HL-60/S4 treated with phorbol 12-myristate 13-acetate at 8.2 ng/mL for 4 days and 3 days (cell line): ENCODE results near the gene LMOD2.

ENCODE experiments used
- in situ Hi-C: fragments of 300-500 bp; cut with MboI; formaldehyde crosslinking; loops from 2 replicates; pipeline ENCODE4 v1.15.0; 2022; ENCODE audit warnings: low sequenced_read_pairs

LMOD2 gene, protein sequence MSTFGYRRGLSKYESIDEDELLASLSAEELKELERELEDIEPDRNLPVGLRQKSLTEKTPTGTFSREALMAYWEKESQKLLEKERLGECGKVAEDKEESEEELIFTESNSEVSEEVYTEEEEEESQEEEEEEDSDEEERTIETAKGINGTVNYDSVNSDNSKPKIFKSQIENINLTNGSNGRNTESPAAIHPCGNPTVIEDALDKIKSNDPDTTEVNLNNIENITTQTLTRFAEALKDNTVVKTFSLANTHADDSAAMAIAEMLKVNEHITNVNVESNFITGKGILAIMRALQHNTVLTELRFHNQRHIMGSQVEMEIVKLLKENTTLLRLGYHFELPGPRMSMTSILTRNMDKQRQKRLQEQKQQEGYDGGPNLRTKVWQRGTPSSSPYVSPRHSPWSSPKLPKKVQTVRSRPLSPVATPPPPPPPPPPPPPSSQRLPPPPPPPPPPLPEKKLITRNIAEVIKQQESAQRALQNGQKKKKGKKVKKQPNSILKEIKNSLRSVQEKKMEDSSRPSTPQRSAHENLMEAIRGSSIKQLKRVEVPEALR

GRCh38 chr7:123655614-123656013 is at the start of gene LMOD2:
Gene LMOD2, plus strand, starts transcription at chr7:123655866. Its CDS starts 98 bp downstream, at chr7:123655964.
- in situ Hi-C loops, result no loop called here

DNA sequence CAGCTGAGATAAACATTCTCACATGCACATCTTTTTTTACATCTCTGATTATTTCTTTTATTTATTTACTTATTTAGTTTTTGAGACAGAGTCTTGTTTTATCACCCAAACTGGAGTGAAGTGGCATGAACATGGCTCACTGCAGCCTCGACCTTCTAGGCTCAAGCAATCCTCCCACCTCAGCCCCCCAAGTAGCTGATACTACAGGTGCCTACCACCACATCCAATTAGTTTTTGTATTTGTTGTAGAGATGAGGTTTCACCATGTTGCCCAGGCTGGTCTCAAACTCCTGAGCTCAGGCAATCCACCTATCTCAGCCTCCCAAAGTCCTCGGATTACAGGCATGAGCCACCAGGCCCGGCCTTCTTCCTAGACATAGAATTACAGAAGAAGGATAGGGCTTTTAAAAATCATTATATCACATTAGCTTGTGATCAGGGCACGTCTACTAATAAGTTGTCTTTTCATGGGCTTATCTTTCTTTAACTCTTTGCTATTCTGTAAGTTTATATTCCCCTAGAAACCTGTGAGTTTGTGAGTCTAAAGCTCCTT is 48.2 kb upstream of the LMOD2 start:
- in situ Hi-C loops, result no loop called here

DNA sequence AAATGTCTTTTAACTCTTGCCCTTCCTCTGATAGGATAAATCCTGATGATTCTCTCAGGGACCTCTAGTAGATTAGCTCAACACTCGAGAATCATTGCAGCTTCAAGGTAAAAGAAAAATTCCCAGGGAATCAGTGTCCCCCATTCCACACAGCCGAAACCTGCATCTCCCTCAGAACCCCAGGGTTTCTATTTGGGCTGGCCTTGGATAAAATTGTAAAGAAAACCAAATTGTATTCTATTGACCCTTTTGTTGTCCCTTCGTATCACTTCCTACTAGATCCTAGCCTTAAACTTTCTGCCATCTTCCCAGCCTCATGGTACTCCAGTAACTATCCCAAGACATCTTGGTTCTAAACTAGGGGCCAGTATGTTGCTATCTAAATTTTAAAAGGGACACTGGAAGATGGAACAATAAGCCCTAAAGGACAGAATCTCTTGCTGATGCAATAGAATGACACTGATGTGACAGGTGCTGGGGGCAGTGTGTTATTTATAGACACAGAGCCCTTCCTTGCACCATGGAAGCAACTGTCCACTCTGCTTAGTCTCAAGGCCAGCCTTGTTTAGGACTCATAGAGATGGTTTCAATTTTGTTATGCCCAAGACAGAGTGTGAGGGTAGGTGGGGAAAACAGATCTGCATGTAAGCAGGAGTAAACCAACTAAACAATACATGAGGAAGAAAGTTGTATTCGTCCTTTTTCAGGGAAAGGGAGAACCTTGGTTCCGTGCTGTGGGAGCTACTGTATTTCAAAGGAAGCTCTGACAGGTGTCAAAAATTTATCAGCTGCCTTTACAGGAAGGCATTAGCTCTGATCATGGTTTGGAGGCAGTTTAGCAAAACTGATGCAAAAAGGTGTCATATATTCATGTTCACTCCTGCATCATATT is 46.4 kb upstream of the LMOD2 start:
- in situ Hi-C loops, result no loop called here

GRCh38 chr7:123609883-123610239 is 45.8 kb upstream of the LMOD2 start:
- in situ Hi-C loops, result no loop called here

- in situ Hi-C loops, result no loop called here
Measured at GRCh38 chr7:123612024-123612423, 43.6 kb upstream of the LMOD2 start.

- in situ Hi-C loops, result no loop called here
Measured at GRCh38 chr7:123615344-123615743, 40.3 kb upstream of the LMOD2 start.

GRCh38 chr7:123616223-123616622 is 39.4 kb upstream of the LMOD2 start:
- in situ Hi-C loops, result no loop called here

GRCh38 chr7:123621707-123622106 is 34.0 kb upstream of the LMOD2 start:
- in situ Hi-C loops, result no loop called here

DNA sequence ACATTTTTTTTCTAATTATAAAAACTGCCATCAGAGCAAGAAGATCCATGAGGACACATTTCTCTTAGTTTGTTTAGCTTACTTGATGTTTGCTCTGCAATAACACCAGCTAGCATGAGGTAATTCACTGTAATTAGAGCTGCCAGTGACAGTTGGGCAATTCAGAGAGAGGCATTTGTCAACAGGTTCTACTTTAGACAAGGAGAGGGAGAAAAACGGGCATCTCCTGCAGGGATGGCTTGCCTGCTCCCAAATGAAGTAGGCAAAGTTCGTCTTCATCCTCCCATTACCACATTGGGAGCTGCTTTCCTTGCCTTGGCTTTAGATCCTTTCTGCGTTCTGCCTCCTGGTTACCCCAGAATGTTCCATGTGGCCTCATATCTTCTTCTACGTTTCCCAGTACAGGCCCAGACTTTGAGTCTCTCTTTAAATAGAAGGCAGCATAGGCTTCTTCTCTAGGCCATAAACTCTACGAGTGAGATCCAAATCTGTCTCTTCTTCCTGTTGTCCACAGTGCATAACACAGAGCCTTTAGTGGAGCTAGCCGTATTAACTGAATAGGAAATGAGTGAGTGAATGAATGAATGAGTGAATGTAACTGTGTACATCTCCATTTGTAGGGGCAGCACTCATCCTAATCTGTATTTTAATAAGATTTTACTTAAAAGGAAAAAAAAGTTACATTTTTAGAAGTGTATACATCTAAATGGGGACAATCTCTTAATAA is 32.8 kb upstream of the LMOD2 start:
- in situ Hi-C loops, result no loop called here

DNA sequence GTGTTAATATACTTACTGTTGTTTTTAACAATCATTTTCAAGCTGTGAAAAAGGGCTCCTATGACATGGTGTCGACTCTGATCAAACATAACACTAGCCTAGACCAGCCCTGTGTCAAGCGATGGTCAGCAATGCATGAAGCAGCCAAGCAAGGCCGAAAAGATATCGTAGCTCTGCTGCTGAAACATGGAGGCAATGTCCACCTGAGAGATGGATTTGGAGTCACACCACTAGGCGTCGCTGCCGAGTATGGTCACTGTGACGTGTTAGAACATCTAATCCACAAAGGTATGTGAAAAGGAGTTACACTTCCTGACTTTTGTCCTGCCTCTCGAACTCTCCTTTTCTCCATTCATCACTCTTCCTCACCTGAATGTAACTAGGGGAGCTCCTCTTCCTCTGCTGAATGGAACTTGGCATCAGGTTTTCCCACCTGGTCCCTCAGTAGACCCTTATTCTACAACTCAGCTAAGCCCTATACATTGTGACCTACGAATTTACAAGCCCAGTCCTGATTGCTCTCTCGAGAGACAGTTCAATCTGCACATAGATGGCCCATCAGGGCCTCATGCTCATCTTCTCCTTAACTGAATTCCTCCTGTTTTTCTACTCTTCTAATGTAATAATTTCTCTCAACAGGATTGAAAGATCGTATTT is 31.0 kb upstream of the LMOD2 start:
- in situ Hi-C loops, result loop anchor here (25.0 kb wide), 1 partner anchor 238 kb away; no protein-coding TSS in a partner anchor

DNA sequence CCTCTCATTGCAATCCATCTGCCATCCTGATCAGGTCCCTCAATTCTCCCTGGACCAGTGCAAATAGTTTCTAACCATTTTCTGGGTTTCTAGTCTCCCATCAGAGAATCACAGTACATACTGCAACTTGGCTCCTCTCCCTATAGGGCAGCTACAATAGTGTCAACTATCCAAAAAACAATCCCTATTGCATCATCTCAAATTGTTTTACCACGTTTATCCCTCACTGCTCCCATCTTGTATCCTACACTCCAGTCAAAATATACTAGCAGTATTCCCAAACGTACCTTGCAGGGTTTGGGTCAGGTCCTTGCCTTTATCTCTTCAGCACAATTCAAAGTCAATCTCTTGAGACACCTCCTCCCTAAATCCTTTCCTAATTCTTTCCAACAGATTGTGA is 30.4 kb upstream of the LMOD2 start:
- in situ Hi-C loops, result loop anchor here (25.0 kb wide), 1 partner anchor 237 kb away; no protein-coding TSS in a partner anchor

GRCh38 chr7:123627851-123628250 is 27.8 kb upstream of the LMOD2 start:
- in situ Hi-C loops, result loop anchor here (25.0 kb wide), 1 partner anchor 234 kb away; no protein-coding TSS in a partner anchor

DNA sequence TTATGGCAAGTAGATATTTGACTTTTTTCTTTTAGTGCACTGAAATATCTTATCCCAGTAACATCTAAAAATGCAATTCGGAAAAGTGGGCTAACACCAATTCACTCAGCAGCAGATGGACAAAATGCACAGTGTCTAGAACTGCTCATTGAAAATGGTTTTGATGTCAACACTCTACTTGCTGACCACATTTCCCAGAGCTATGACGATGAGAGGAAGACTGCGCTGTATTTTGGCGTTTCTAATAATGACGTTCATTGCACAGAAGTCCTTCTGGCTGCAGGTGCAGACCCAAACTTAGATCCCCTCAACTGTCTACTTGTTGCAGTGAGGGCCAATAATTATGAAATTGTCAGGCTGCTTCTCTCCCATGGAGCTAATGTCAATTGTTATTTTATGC is 26.8 kb upstream of the LMOD2 start:
- in situ Hi-C loops, result loop anchor here (25.0 kb wide), 1 partner anchor 233 kb away; no protein-coding TSS in a partner anchor

DNA sequence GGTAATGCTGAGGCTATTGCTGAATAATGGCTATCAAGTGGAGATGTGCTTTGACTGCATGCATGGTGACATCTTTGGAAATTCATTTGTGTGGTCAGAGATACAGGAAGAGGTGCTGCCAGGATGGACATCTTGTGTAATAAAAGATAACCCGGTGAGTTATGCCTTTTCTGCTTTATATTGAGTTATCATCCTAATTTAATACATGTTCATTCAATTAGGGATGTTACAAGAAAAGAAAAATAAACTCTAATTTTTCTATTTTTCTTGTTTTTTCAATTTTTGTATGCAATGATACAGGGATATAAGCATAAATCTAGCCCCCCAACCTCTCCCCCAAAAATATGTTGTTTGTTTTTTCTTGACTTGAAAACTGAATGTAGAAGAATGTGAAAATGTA is 26.4 kb upstream of the LMOD2 start:
- in situ Hi-C loops, result loop anchor here (25.0 kb wide), 1 partner anchor 233 kb away; no protein-coding TSS in a partner anchor

GRCh38 chr7:123632808-123633207 is 22.9 kb upstream of the LMOD2 start:
- in situ Hi-C loops, result loop anchor here (25.0 kb wide), 1 partner anchor 229 kb away; no protein-coding TSS in a partner anchor

- in situ Hi-C loops, result loop anchor here (25.0 kb wide), 1 partner anchor 229 kb away; no protein-coding TSS in a partner anchor
Measured at GRCh38 chr7:123633553-123633952, 22.1 kb upstream of the LMOD2 start.

GRCh38 chr7:123634011-123634573 is 21.6 kb upstream of the LMOD2 start:
- in situ Hi-C loops, result loop anchor here (25.0 kb wide), 1 partner anchor 228 kb away; no protein-coding TSS in a partner anchor

GRCh38 chr7:123635551-123636359 is 19.9 kb upstream of the LMOD2 start:
- in situ Hi-C loops, result loop anchor here (25.0 kb wide), 1 partner anchor 227 kb away; no protein-coding TSS in a partner anchor
